ENCODE measurements around the gene PCCA.

Gene PCCA

GRCh38 chr13:100124265-100124664 is 35.4 kb downstream of the PCCA start:
- no peaks in the 10 kb centered on the region for H3K4me1 ChIP-seq (ENCODE audit: control insufficient read depth, insufficient read depth, low read length)
- H3K4me3 ChIP-seq (ENCODE audit: low read length): no peak overlapping the region
- H3K36me3 ChIP-seq (ENCODE audit: control insufficient read depth, insufficient read depth, low read length, severe bottlenecking): peaks cover 17% of the 10 kb centered on the region
- no peak overlapping the region for H3K9ac ChIP-seq (ENCODE audit: low read length)
- H3K9me3 ChIP-seq (ENCODE audit: control insufficient read depth, low read length): peaks cover 12% of the 10 kb centered on the region
- no peaks in the 10 kb centered on the region for H3K27me3 ChIP-seq (replicated peaks; ENCODE audit: control insufficient read depth, insufficient read depth, low read length)
- DNase-seq (ENCODE audit: low read depth): peak; percentile 33

DNA sequence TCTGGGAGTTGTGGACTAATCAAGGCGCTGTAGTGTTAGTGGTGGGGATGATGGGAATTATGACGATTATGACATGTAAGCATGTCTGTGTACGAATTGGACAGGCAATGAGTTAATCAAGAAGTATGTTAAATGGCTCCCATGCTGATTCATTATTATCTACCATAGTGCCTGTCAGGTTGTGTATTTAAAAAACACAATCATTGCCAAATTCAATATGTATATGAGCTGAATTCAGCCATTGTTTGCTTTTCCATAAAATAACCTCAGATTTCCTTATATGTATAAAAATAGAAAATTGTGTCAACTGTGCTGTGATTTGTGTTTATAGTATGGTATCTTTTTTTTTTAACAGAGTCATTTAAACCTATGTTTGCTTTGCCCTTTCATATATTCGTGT is 37.1 kb downstream of the PCCA start:
- no peak for DNase-seq (ENCODE audit: low read depth)
- H3K9me3 ChIP-seq (ENCODE audit: control insufficient read depth, low read length): peaks cover 12% of the 10 kb centered on the region
- no peak overlapping the region for H3K9ac ChIP-seq (ENCODE audit: low read length)
- H3K36me3 ChIP-seq (ENCODE audit: control insufficient read depth, insufficient read depth, low read length, severe bottlenecking): peaks cover 11% of the 10 kb centered on the region
- H3K27me3 ChIP-seq (replicated peaks; ENCODE audit: control insufficient read depth, insufficient read depth, low read length): no peaks in the 10 kb centered on the region
- H3K4me1 ChIP-seq (ENCODE audit: control insufficient read depth, insufficient read depth, low read length): peaks cover 16% of the 10 kb centered on the region
- no peak overlapping the region for H3K4me3 ChIP-seq (ENCODE audit: low read length)

DNA sequence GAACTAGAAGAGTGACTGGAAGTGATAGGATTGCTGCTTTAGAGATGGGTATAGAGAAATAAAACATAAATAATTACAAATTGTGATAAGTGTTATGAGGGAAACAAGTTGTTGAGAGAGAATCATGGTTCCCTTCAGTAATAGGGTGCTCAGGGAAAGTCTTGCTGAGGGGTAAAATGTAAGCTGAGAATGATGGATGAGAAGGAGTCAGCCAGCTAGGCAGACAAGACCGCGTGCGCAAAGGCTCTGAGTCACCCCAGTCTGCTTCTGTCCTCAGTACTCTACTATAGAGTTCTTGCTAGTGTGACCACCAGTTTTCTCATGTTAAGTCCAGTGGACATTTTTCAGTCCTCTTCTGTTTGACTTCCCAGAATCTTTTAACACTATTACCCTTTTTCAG is 39.5 kb downstream of the PCCA start:
- Histone ChIP-seq H3K27me3 (replicated peaks; ENCODE audit: control insufficient read depth, insufficient read depth, low read length) (no peaks in the 10 kb centered on the region), H3K9ac (ENCODE audit: low read length) (no peak overlapping the region), H3K4me3 (ENCODE audit: low read length) (no peak overlapping the region), H3K4me1 (ENCODE audit: control insufficient read depth, insufficient read depth, low read length) (peaks cover 22% of the 10 kb centered on the region), H3K36me3 (ENCODE audit: control insufficient read depth, insufficient read depth, low read length, severe bottlenecking) (no peaks in the 10 kb centered on the region), H3K9me3 (ENCODE audit: control insufficient read depth, low read length) (no peaks in the 10 kb centered on the region)
- no peak for DNase-seq (ENCODE audit: low read depth)

GRCh38 chr13:100128838-100129237 is 39.9 kb downstream of the PCCA start:
- Histone ChIP-seq H3K9ac (ENCODE audit: low read length) (no peak overlapping the region), H3K36me3 (ENCODE audit: control insufficient read depth, insufficient read depth, low read length, severe bottlenecking) (no peaks in the 10 kb centered on the region)

GRCh38 chr13:100129605-100130004 is 40.7 kb downstream of the PCCA start:
- H3K9me3 ChIP-seq (ENCODE audit: control insufficient read depth, low read length): no peaks in the 10 kb centered on the region
- DNase-seq (ENCODE audit: low read depth): no peak
- no peaks in the 10 kb centered on the region for H3K36me3 ChIP-seq (ENCODE audit: control insufficient read depth, insufficient read depth, low read length, severe bottlenecking)
- H3K9ac ChIP-seq (ENCODE audit: low read length): no peak overlapping the region
- H3K4me3 ChIP-seq (ENCODE audit: low read length): no peak overlapping the region
- no peaks in the 10 kb centered on the region for H3K27me3 ChIP-seq (replicated peaks; ENCODE audit: control insufficient read depth, insufficient read depth, low read length)
- H3K4me1 ChIP-seq (ENCODE audit: control insufficient read depth, insufficient read depth, low read length): peaks cover 22% of the 10 kb centered on the region

More at GRCh38 chr13:100128838-100129237, 39.9 kb downstream of the PCCA start:
- Histone ChIP-seq H3K4me1 (ENCODE audit: control insufficient read depth, insufficient read depth, low read length) (peaks cover 22% of the 10 kb centered on the region), H3K4me3 (ENCODE audit: low read length) (no peak overlapping the region), H3K9me3 (ENCODE audit: control insufficient read depth, low read length) (no peaks in the 10 kb centered on the region), H3K27me3 (replicated peaks; ENCODE audit: control insufficient read depth, insufficient read depth, low read length) (no peaks in the 10 kb centered on the region)
- DNase-seq (ENCODE audit: low read depth): no peak

GRCh38 chr13:100130092-100130491 is 41.2 kb downstream of the PCCA start:
- Histone ChIP-seq H3K27me3 (replicated peaks; ENCODE audit: control insufficient read depth, insufficient read depth, low read length) (no peaks in the 10 kb centered on the region), H3K9ac (ENCODE audit: low read length) (no peak overlapping the region), H3K36me3 (ENCODE audit: control insufficient read depth, insufficient read depth, low read length, severe bottlenecking) (no peaks in the 10 kb centered on the region), H3K4me1 (ENCODE audit: control insufficient read depth, insufficient read depth, low read length) (peaks cover 22% of the 10 kb centered on the region), H3K9me3 (ENCODE audit: control insufficient read depth, low read length) (no peaks in the 10 kb centered on the region), H3K4me3 (ENCODE audit: low read length) (no peak overlapping the region)
- DNase-seq (ENCODE audit: low read depth): peak; percentile 12

GRCh38 chr13:100130930-100131511 is 42.1 kb downstream of the PCCA start:
- DNase-seq (ENCODE audit: low read depth): no peak

GRCh38 chr13:100131863-100132574 is 43.1 kb downstream of the PCCA start:
- Histone ChIP-seq H3K27me3 (replicated peaks; ENCODE audit: control insufficient read depth, insufficient read depth, low read length) (no peaks in the 10 kb centered on the region), H3K9me3 (ENCODE audit: control insufficient read depth, low read length) (no peaks in the 10 kb centered on the region)
- peak; percentile 62 for DNase-seq (ENCODE audit: low read depth)

More at GRCh38 chr13:100130930-100131511, 42.1 kb downstream of the PCCA start:
- Histone ChIP-seq H3K4me1 (ENCODE audit: control insufficient read depth, insufficient read depth, low read length) (peaks cover 22% of the 10 kb centered on the region), H3K9me3 (ENCODE audit: control insufficient read depth, low read length) (no peaks in the 10 kb centered on the region), H3K9ac (ENCODE audit: low read length) (no peak overlapping the region), H3K36me3 (ENCODE audit: control insufficient read depth, insufficient read depth, low read length, severe bottlenecking) (no peaks in the 10 kb centered on the region), H3K4me3 (ENCODE audit: low read length) (no peak overlapping the region), H3K27me3 (replicated peaks; ENCODE audit: control insufficient read depth, insufficient read depth, low read length) (no peaks in the 10 kb centered on the region)

DNA sequence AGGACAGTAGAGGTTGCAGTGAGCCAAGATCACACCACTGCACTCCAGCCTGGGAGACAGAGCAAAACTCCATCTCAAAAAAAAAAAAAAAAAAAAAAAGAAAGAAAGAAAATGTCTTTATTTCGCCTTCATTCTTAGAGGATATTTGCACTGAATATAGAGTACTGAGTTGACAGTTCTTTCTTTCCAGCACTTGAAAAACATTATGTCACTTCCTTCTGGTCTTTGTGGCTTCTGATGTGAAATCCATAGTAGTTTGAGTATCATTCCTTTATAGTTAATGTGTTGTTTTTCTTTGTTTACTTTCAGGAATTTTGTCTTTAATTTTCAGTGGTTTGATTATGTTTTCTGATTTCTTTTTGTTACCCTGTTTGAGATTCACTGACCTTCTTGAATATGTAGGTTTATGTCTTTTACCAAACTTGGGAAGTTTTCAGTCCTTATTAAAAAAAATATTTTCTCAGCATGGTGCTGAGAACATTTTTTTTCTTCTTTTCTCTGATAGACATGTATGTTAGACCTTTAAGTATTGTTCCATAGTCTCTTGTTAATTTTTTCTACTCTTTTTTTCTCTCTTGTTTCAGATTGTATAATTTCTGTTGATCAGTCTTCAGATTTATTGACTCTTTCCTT is 50.1 kb downstream of the PCCA start:
- Histone ChIP-seq H3K9ac (ENCODE audit: low read length) (no peak overlapping the region), H3K4me3 (ENCODE audit: low read length) (no peak overlapping the region), H3K36me3 (ENCODE audit: control insufficient read depth, insufficient read depth, low read length, severe bottlenecking) (no peaks in the 10 kb centered on the region), H3K4me1 (ENCODE audit: control insufficient read depth, insufficient read depth, low read length) (no peaks in the 10 kb centered on the region), H3K27me3 (replicated peaks; ENCODE audit: control insufficient read depth, insufficient read depth, low read length) (no peaks in the 10 kb centered on the region), H3K9me3 (ENCODE audit: control insufficient read depth, low read length) (no peaks in the 10 kb centered on the region)
- DNase-seq (ENCODE audit: low read depth): no peak

More at GRCh38 chr13:100131863-100132574, 43.1 kb downstream of the PCCA start:
- no peaks in the 10 kb centered on the region for H3K36me3 ChIP-seq (ENCODE audit: control insufficient read depth, insufficient read depth, low read length, severe bottlenecking)
- no peak overlapping the region for H3K4me3 ChIP-seq (ENCODE audit: low read length)
- H3K9ac ChIP-seq (ENCODE audit: low read length): no peak overlapping the region
- H3K4me1 ChIP-seq (ENCODE audit: control insufficient read depth, insufficient read depth, low read length): peaks cover 22% of the 10 kb centered on the region

DNA sequence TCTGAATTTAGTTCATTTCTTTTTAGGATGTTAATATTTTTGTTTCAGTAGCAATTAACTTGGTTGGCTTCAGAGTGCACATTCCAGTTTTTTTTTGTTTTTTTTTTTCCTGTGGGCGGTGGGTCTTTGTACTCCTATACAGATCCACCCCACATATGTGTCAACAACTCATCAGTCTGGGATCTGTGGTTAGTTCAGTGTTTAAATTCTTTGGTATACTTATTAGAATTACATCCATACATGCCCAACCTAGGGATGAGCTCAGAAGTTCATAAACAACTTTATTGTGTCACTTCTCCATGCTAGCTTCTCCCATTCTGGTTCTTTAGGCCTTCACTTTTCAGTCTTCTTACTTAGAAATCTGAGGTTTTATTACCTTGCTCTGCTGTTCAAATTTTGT is 50.9 kb downstream of the PCCA start:
- no peak overlapping the region for H3K4me3 ChIP-seq (ENCODE audit: low read length)
- H3K27me3 ChIP-seq (replicated peaks; ENCODE audit: control insufficient read depth, insufficient read depth, low read length): no peaks in the 10 kb centered on the region
- H3K4me1 ChIP-seq (ENCODE audit: control insufficient read depth, insufficient read depth, low read length): no peaks in the 10 kb centered on the region
- H3K36me3 ChIP-seq (ENCODE audit: control insufficient read depth, insufficient read depth, low read length, severe bottlenecking): peaks cover 2% of the 10 kb centered on the region
- no peaks in the 10 kb centered on the region for H3K9me3 ChIP-seq (ENCODE audit: control insufficient read depth, low read length)
- no peak for DNase-seq (ENCODE audit: low read depth)
- H3K9ac ChIP-seq (ENCODE audit: low read length): no peak overlapping the region

GRCh38 chr13:100140441-100140840 is 51.5 kb downstream of the PCCA start:
- H3K36me3 ChIP-seq (ENCODE audit: control insufficient read depth, insufficient read depth, low read length, severe bottlenecking): peaks cover 8% of the 10 kb centered on the region
- H3K9ac ChIP-seq (ENCODE audit: low read length): no peak overlapping the region
- H3K4me1 ChIP-seq (ENCODE audit: control insufficient read depth, insufficient read depth, low read length): no peaks in the 10 kb centered on the region
- H3K27me3 ChIP-seq (replicated peaks; ENCODE audit: control insufficient read depth, insufficient read depth, low read length): no peaks in the 10 kb centered on the region
- no peak overlapping the region for H3K4me3 ChIP-seq (ENCODE audit: low read length)
- no peak for DNase-seq (ENCODE audit: low read depth)
- H3K9me3 ChIP-seq (ENCODE audit: control insufficient read depth, low read length): no peaks in the 10 kb centered on the region
